GM18508 (cell line): ENCODE data around the gene EPB41L3.

Experiments used
- ATAC-seq: cut with Tn5 transposase; IDR thresholded peaks from one replicate; pipeline ENCODE4 v1.9.1; 2021; ENCODE audit warnings: moderate number of reproducible peaks; ENCODE audit not compliant: insufficient read depth, unreplicated experiment

The EPB41L3 gene

GRCh38 chr18:5420906-5421305 lies 122.9 kb downstream of the EPB41L3 start:
- no peak for ATAC-seq

- ATAC-seq = no peak
These were observed 124.2 kb downstream of the EPB41L3 start for GRCh38 chr18:5419601-5420000.

GRCh38 chr18:5419030-5419429 lies 124.8 kb downstream of the EPB41L3 start:
- no peak for ATAC-seq

- no peak for ATAC-seq
These were observed 126.5 kb downstream of the EPB41L3 start for GRCh38 chr18:5417342-5417741.

- ATAC-seq = no peak
These were observed 127.7 kb downstream of the EPB41L3 start for GRCh38 chr18:5416112-5416511.

- no peak for ATAC-seq
These were observed 128.1 kb downstream of the EPB41L3 start for GRCh38 chr18:5415665-5416064.

- no peak for ATAC-seq
These were observed 128.8 kb downstream of the EPB41L3 start for GRCh38 chr18:5415031-5415430.

- no peak for ATAC-seq
These were observed 129.3 kb downstream of the EPB41L3 start for GRCh38 chr18:5414546-5414945.

GRCh38 chr18:5413447-5413846 lies 130.3 kb downstream of the EPB41L3 start:
- ATAC-seq = no peak

GRCh38 chr18:5410582-5410981 lies 133.2 kb downstream of the EPB41L3 start:
- ATAC-seq = no peak

- no peak for ATAC-seq
These were observed 145.5 kb downstream of the EPB41L3 start for GRCh38 chr18:5398269-5398668.

GRCh38 chr18:5397102-5397501 lies 146.7 kb downstream of the EPB41L3 start:
- ATAC-seq = no peak

- no peak for ATAC-seq
These were observed 147.8 kb downstream of the EPB41L3 start for GRCh38 chr18:5395860-5396448.

GRCh38 chr18:5393779-5394178 lies 150.0 kb downstream of the EPB41L3 start:
- ATAC-seq = no peak

- ATAC-seq = no peak
These were observed 152.4 kb downstream of the EPB41L3 start for GRCh38 chr18:5391409-5391808.

- ATAC-seq = no peak
These were observed 154.4 kb downstream of the EPB41L3 start for GRCh38 chr18:5389356-5389755.

GRCh38 chr18:5388896-5389295 lies 154.9 kb downstream of the EPB41L3 start:
- no peak for ATAC-seq

- ATAC-seq = no peak
These were observed 163.2 kb downstream of the EPB41L3 start for GRCh38 chr18:5380586-5380985.

GRCh38 chr18:5376986-5377385 lies 166.8 kb downstream of the EPB41L3 start:
- no peak for ATAC-seq

- no peak for ATAC-seq
These were observed 173.5 kb downstream of the EPB41L3 start for GRCh38 chr18:5370332-5370731.

- no peak for ATAC-seq
These were observed 174.3 kb downstream of the EPB41L3 start for GRCh38 chr18:5369513-5369912.

GRCh38 chr18:5365443-5365842 lies 178.4 kb downstream of the EPB41L3 start:
- no peak for ATAC-seq

GRCh38 chr18:5350636-5351035 lies 193.2 kb downstream of the EPB41L3 start:
- no peak for ATAC-seq
